Vagina (tissue), 2 donors: ENCODE results near the gene TLCD2.
A peak's percentile ranks its signal among the peaks of the same experiment; 100 is the strongest.

ENCODE experiments used
- POLR2A ChIP-seq, 2 donors: fragments of 450-650 bp; IDR thresholded peaks; one replicate each; pipeline ENCODE4 v1.6.1; 2017; ENCODE audit warnings: antibody characterized with exemption in 2 of 2, mild to moderate bottlenecking in 2 of 2, moderate library complexity in 2 of 2
- TF ChIP-seq, protein P1 (sequence below), 3 experiments: fragments of 450-650 bp in 2 of 3; fragments of 200-600 bp in 1 of 3; sonication (generic) in 1 of 3; IDR thresholded peaks; one replicate each; pipeline ENCODE4 v1.5.1; 2017 to 2019; ENCODE audit warnings: antibody characterized with exemption in 3 of 3, mild to moderate bottlenecking in 2 of 3, moderate library complexity in 2 of 3

- TF ChIP-seq, protein P1, sequence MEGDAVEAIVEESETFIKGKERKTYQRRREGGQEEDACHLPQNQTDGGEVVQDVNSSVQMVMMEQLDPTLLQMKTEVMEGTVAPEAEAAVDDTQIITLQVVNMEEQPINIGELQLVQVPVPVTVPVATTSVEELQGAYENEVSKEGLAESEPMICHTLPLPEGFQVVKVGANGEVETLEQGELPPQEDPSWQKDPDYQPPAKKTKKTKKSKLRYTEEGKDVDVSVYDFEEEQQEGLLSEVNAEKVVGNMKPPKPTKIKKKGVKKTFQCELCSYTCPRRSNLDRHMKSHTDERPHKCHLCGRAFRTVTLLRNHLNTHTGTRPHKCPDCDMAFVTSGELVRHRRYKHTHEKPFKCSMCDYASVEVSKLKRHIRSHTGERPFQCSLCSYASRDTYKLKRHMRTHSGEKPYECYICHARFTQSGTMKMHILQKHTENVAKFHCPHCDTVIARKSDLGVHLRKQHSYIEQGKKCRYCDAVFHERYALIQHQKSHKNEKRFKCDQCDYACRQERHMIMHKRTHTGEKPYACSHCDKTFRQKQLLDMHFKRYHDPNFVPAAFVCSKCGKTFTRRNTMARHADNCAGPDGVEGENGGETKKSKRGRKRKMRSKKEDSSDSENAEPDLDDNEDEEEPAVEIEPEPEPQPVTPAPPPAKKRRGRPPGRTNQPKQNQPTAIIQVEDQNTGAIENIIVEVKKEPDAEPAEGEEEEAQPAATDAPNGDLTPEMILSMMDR (IDR thresholded peaks at IDR 0.05) = peak in 1 of 3 experiments; percentile 3
- peak in 1 of 2 donors; percentile 71 for TF ChIP-seq POLR2A (IDR thresholded peaks at IDR 0.05)
Measured at GRCh38 chr17:1716912-1717695, 6.9 kb upstream of the TLCD2 start.
